ENCODE measurements around the gene MAPKAP1. TPM values are rescaled to one million over a fixed set of nuclear protein-coding genes. Genes with fewer than 3 reads are reported as not detected.

The MAPKAP1 gene
- 67.3 and 77.9 TPM in 2 replicates for total RNA-seq (ENCODE audit: low replicate concordance)
- long read RNA-seq, partial matches to known transcripts = 15 of 15 reads
- long read RNA-seq, other reads (novel, unspliced or antisense) = 0 of 15 reads

GRCh38 chr9:125706651-125707471 lies at the start of gene MAPKAP1:
MAPKAP1 (minus strand) TSS chr9:125707208; CDS start chr9:125672574, 34,634 bp downstream.
- Mint-ChIP-seq H3K4me1 (ENCODE audit: unreplicated experiment) (peaks cover 19% of the 10 kb centered on the region), H3K27ac (peak within 1 kb of the TSS; percentile 85), H3K27me3 (no peaks in the 10 kb centered on the region), H3K4me3 (peak within 1 kb of the TSS; percentile 90), H3K9me3 (no peaks in the 10 kb centered on the region), H3K36me3 (peaks cover 3% of the 10 kb centered on the region)
- TF ChIP-seq, protein P1, sequence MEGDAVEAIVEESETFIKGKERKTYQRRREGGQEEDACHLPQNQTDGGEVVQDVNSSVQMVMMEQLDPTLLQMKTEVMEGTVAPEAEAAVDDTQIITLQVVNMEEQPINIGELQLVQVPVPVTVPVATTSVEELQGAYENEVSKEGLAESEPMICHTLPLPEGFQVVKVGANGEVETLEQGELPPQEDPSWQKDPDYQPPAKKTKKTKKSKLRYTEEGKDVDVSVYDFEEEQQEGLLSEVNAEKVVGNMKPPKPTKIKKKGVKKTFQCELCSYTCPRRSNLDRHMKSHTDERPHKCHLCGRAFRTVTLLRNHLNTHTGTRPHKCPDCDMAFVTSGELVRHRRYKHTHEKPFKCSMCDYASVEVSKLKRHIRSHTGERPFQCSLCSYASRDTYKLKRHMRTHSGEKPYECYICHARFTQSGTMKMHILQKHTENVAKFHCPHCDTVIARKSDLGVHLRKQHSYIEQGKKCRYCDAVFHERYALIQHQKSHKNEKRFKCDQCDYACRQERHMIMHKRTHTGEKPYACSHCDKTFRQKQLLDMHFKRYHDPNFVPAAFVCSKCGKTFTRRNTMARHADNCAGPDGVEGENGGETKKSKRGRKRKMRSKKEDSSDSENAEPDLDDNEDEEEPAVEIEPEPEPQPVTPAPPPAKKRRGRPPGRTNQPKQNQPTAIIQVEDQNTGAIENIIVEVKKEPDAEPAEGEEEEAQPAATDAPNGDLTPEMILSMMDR (conservative IDR thresholded peaks at IDR 0.05) = no peak
- DNase-seq (ENCODE audit: extremely low spot score, unreplicated experiment) = peak; percentile 98

DNA sequence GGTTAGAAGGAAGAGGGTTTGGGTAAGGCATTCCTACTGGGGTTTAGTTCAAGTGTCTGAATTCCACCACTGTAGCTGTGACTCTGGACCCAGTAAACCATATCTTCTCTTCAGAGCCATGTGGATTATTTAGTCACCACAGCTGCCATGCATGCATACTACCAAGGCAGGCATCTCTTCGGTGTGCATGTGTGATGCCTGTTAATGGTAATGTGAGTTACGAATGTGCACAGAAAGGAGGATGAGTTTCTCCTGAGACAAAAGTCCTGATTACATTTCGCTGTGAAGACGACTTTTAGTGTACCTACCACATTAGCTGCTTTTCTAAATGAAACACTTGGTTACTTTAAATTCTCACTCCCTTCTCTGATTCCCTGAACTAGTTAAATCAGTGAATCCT lies 49.5 kb upstream of the MAPKAP1 start:
- Mint-ChIP-seq H3K4me1 (ENCODE audit: unreplicated experiment) (peaks cover 53% of the 10 kb centered on the region), H3K4me3 (no peak overlapping the region), H3K9me3 (no peaks in the 10 kb centered on the region), H3K27me3 (no peaks in the 10 kb centered on the region), H3K36me3 (peaks cover 3% of the 10 kb centered on the region), H3K27ac (no peak overlapping the region)
- DNase-seq (ENCODE audit: extremely low spot score, unreplicated experiment) = no peak
- TF ChIP-seq, protein P1 (conservative IDR thresholded peaks at IDR 0.05) = no peak

DNA sequence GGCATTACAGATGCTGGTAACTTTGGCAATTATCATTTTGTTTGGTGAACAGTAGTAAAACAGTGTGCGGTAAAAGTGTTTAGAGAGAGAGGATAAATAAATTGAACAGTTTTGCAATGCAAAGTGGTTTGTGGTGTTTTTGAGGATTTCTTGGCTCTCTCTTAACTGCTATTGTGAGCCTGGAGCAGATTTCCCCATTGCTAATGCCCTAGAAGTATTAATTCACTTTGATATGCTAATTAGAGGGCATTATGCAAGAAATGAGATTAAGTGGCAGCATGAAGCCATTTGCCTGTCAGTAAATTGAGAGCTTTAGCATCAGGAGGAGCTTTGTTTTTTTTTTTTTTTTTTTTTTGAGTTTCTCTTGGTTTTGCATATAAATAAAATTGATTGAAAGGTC lies 48.3 kb upstream of the MAPKAP1 start:
- Mint-ChIP-seq H3K27me3 (no peaks in the 10 kb centered on the region), H3K36me3 (peaks cover 3% of the 10 kb centered on the region), H3K4me3 (no peak overlapping the region), H3K27ac (no peak overlapping the region), H3K4me1 (ENCODE audit: unreplicated experiment) (peaks cover 58% of the 10 kb centered on the region), H3K9me3 (no peaks in the 10 kb centered on the region)
- TF ChIP-seq, protein P1 (conservative IDR thresholded peaks at IDR 0.05) = no peak
- no peak for DNase-seq (ENCODE audit: extremely low spot score, unreplicated experiment)

- DNase-seq (ENCODE audit: extremely low spot score, unreplicated experiment) = no peak
- no peaks in the 10 kb centered on the region for H3K27me3 Mint-ChIP-seq
- H3K36me3 Mint-ChIP-seq = peaks cover 3% of the 10 kb centered on the region
- H3K27ac Mint-ChIP-seq = no peak overlapping the region
- no peak overlapping the region for H3K4me3 Mint-ChIP-seq
- no peaks in the 10 kb centered on the region for H3K9me3 Mint-ChIP-seq
- peaks cover 57% of the 10 kb centered on the region for H3K4me1 Mint-ChIP-seq (ENCODE audit: unreplicated experiment)
- TF ChIP-seq, protein P1 (conservative IDR thresholded peaks at IDR 0.05) = no peak
These were observed 47.1 kb upstream of the MAPKAP1 start for GRCh38 chr9:125754096-125754495.

DNA sequence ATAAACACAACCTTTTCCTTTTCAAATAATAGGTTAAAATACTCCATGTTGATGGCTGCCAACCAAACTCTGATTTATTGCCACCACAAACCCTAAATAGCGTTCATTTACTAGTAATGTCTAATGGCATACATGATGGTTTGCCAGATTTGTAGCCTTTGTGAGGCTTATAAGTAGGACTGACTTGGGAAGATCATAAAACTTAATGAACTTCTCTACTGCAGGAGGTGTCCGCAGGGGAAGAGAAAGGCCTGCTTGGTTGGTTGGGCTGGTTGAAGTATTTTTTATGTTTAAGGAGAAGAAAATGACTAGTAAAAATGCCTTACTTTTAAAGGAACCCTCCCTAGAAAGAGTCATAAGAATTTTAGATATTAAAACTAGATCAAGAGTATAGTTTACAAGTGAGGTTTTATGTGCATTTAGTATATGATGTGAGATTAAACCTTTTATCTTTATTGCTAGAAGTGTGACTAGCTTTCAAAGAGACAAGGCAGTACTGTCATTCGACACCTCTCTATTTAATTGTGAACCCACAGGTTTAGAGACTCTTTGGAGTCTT lies 45.1 kb upstream of the MAPKAP1 start:
- Mint-ChIP-seq H3K4me3 (peak overlapping the region; percentile 73), H3K9me3 (no peaks in the 10 kb centered on the region), H3K27ac (peak overlapping the region; percentile 52), H3K4me1 (ENCODE audit: unreplicated experiment) (peaks cover 56% of the 10 kb centered on the region), H3K27me3 (no peaks in the 10 kb centered on the region), H3K36me3 (peaks cover 3% of the 10 kb centered on the region)
- TF ChIP-seq, protein P1 (conservative IDR thresholded peaks at IDR 0.05) = no peak
- DNase-seq (ENCODE audit: extremely low spot score, unreplicated experiment) = no peak

Measured in type B pancreatic cell (in vitro differentiated cells).